PFSK-1 (cell line): Measurements from ENCODE around the gene CMBL.

Experiments used
- POLR2AphosphoS5 ChIP-seq: IDR thresholded peaks from 2 replicates; pipeline ENCODE4 v1.6.1; 2012; ENCODE audit warnings: low read depth, mild to moderate bottlenecking, control low read depth, low read length, moderate library complexity
- TF ChIP-seq, protein P1 (sequence below), 2 experiments: IDR thresholded peaks; 2 replicates each; pipeline versions ENCODE4 v1.6.1 to v1.8.0; 2011 to 2012; ENCODE audit warnings: low read depth in 2 of 2, low read length in 2 of 2, control low read depth in 1 of 2, inconsistent platforms in 1 of 2, mild to moderate bottlenecking in 1 of 2, moderate library complexity in 1 of 2; ENCODE audit not compliant: insufficient read depth in 1 of 2

DNA sequence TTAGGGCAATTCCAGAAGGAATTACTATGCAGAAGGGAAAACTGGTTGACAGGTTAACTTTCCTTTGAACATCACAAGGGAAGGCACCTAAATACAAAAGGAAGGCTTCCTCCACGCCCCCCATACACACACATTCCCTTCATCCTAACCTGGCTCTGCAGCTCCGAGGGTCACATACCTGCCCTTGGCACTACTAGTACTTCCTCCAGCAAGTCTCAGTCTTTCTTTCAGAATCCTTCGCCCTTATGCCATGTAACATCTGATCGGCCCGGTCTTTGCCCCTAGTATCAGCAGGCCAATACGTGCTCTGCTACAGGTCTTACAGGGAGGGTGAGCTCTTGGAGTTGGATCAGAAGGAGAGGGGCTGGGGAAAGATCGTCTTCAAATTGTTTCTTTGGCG lies 44.2 kb upstream of the CMBL start:
- no peak for TF ChIP-seq POLR2AphosphoS5
- TF ChIP-seq, protein P1, sequence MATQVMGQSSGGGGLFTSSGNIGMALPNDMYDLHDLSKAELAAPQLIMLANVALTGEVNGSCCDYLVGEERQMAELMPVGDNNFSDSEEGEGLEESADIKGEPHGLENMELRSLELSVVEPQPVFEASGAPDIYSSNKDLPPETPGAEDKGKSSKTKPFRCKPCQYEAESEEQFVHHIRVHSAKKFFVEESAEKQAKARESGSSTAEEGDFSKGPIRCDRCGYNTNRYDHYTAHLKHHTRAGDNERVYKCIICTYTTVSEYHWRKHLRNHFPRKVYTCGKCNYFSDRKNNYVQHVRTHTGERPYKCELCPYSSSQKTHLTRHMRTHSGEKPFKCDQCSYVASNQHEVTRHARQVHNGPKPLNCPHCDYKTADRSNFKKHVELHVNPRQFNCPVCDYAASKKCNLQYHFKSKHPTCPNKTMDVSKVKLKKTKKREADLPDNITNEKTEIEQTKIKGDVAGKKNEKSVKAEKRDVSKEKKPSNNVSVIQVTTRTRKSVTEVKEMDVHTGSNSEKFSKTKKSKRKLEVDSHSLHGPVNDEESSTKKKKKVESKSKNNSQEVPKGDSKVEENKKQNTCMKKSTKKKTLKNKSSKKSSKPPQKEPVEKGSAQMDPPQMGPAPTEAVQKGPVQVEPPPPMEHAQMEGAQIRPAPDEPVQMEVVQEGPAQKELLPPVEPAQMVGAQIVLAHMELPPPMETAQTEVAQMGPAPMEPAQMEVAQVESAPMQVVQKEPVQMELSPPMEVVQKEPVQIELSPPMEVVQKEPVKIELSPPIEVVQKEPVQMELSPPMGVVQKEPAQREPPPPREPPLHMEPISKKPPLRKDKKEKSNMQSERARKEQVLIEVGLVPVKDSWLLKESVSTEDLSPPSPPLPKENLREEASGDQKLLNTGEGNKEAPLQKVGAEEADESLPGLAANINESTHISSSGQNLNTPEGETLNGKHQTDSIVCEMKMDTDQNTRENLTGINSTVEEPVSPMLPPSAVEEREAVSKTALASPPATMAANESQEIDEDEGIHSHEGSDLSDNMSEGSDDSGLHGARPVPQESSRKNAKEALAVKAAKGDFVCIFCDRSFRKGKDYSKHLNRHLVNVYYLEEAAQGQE (IDR thresholded peaks at IDR 0.05; ENCODE audit: insufficient read depth in 1 of 2, low read depth in 2 of 2, low read length in 2 of 2) = no peak
